ENCODE measurements around the gene KIF6.

Gene KIF6

DNA sequence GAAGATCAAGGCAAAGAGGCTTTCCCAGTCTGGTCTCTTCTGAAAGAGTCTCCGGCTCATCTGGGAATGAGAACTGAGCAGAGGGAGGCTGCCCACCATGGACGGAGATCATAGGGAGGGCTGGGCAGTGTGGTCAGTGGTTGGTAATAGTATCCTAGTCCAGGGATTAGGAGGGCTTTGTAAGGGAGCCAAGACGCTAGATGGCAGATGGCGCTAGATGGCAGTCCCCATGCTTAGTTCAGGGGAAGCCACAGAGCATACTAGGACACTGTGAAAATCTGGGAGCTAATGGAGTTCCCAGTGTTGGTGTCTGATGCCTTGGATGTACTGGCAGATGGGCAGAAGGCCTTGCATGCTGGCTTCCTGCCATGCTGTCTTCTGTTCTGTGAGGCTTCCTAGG, 45.2 kb upstream of the KIF6 start:
- no peaks in the 10 kb centered on the region for H3K9me2 ChIP-seq (replicated peaks; ENCODE audit: insufficient read depth, low read length)
- H3K4me2 ChIP-seq (ENCODE audit: low read depth, low read length), result no peak overlapping the region
- no peaks in the 10 kb centered on the region for H4K20me1 ChIP-seq (ENCODE audit: insufficient read depth, low read length)
- H3K27me3 ChIP-seq (replicated peaks; ENCODE audit: insufficient read depth, low read length), result no peaks in the 10 kb centered on the region
- no peaks in the 10 kb centered on the region for H3K9me3 ChIP-seq (replicated peaks; ENCODE audit: insufficient read depth, low read length)
- H3F3A ChIP-seq (ENCODE audit: insufficient read depth, low read length), result no peaks in the 10 kb centered on the region
- TF ChIP-seq EZH2phosphoT487 (IDR thresholded peaks at IDR 0.05; ENCODE audit: low read length) (no peak), EZH2 (optimal IDR thresholded peaks at IDR 0.05; ENCODE audit: low read depth, low read length) (no peak)
- TF ChIP-seq, protein P1, sequence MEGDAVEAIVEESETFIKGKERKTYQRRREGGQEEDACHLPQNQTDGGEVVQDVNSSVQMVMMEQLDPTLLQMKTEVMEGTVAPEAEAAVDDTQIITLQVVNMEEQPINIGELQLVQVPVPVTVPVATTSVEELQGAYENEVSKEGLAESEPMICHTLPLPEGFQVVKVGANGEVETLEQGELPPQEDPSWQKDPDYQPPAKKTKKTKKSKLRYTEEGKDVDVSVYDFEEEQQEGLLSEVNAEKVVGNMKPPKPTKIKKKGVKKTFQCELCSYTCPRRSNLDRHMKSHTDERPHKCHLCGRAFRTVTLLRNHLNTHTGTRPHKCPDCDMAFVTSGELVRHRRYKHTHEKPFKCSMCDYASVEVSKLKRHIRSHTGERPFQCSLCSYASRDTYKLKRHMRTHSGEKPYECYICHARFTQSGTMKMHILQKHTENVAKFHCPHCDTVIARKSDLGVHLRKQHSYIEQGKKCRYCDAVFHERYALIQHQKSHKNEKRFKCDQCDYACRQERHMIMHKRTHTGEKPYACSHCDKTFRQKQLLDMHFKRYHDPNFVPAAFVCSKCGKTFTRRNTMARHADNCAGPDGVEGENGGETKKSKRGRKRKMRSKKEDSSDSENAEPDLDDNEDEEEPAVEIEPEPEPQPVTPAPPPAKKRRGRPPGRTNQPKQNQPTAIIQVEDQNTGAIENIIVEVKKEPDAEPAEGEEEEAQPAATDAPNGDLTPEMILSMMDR (IDR thresholded peaks at IDR 0.05; ENCODE audit: low read length), result no peak
- DNase-seq, result no peak
- H2AFZ ChIP-seq (ENCODE audit: low read length), result no peak overlapping the region
- H3K9ac ChIP-seq (ENCODE audit: low read length), result no peak overlapping the region
- H3K4me3 ChIP-seq (ENCODE audit: low read length), result no peak overlapping the region
- no peaks in the 10 kb centered on the region for H3K79me2 ChIP-seq (ENCODE audit: low read length)
- no peak overlapping the region for H3K27ac ChIP-seq (ENCODE audit: low read length)
- H3K36me3 ChIP-seq (replicated peaks; ENCODE audit: insufficient read depth, low read length), result no peaks in the 10 kb centered on the region
- no peaks in the 10 kb centered on the region for H3K4me1 ChIP-seq (ENCODE audit: low read length)

DNA sequence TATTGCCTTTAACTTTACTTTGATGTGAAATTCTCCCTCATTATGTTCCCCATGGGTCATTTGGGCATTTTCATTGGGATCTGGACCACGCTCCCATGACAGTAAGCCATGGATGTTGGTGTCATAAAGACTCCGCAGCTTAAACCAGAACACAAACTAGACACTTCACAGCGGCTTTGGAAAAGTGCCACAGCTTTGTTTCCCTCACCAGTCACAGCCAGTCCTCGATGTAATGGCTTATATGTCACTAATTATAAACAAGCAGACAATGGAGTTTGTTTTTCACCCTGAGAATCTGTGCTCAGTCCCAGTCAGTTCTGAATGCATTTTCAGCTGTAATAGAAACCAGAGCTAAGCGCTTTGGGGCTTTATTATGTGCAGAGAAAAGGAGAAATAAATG, 43.8 kb upstream of the KIF6 start:
- Histone ChIP-seq H3K4me2 (ENCODE audit: low read depth, low read length) (no peak overlapping the region), H3K27ac (ENCODE audit: low read length) (no peak overlapping the region), H4K20me1 (ENCODE audit: insufficient read depth, low read length) (no peaks in the 10 kb centered on the region), H3K27me3 (replicated peaks; ENCODE audit: insufficient read depth, low read length) (no peaks in the 10 kb centered on the region), H3K9me2 (replicated peaks; ENCODE audit: insufficient read depth, low read length) (no peaks in the 10 kb centered on the region), H3F3A (ENCODE audit: insufficient read depth, low read length) (no peaks in the 10 kb centered on the region), H3K9ac (ENCODE audit: low read length) (no peak overlapping the region), H3K4me1 (ENCODE audit: low read length) (no peaks in the 10 kb centered on the region), H3K9me3 (replicated peaks; ENCODE audit: insufficient read depth, low read length) (no peaks in the 10 kb centered on the region), H2AFZ (ENCODE audit: low read length) (no peak overlapping the region), H3K4me3 (ENCODE audit: low read length) (no peak overlapping the region), H3K36me3 (replicated peaks; ENCODE audit: insufficient read depth, low read length) (no peaks in the 10 kb centered on the region), H3K79me2 (ENCODE audit: low read length) (no peaks in the 10 kb centered on the region)
- DNase-seq, result no peak
- TF ChIP-seq, protein P1 (IDR thresholded peaks at IDR 0.05; ENCODE audit: low read length), result no peak
- no peak for TF ChIP-seq EZH2 (optimal IDR thresholded peaks at IDR 0.05; ENCODE audit: low read depth, low read length)
- TF ChIP-seq EZH2phosphoT487 (IDR thresholded peaks at IDR 0.05; ENCODE audit: low read length), result no peak

DNA sequence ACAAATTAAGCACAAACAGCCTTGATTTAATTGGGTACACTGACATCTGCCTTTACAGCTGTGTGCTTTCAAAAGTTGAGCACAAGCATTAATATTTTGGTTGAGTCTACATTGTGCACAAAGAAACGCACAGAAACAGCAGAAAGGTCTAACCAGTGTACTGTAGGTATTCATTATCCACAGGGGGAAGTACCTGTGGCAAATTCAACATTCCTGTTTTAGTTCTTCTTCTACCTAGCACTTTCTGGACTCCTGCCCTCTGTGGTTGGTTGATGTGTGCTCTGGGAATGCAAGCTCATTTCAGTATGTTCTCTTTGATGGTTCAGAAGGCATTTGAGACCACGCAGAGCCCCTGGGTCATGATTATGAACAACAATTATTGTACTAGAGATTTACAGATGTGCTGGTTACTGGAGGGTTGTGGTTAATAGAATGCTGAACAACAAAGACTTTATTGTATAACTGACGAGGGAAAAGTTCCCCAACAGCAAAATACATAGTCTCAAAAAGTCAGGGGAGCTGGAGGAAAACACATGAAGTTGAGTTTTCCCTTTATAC, 40.4 kb upstream of the KIF6 start:
- H3K4me2 ChIP-seq (ENCODE audit: low read depth, low read length), result no peak overlapping the region
- no peaks in the 10 kb centered on the region for H3K4me1 ChIP-seq (ENCODE audit: low read length)
- H2AFZ ChIP-seq (ENCODE audit: low read length), result no peak overlapping the region
- H3K4me3 ChIP-seq (ENCODE audit: low read length), result no peak overlapping the region
- H3F3A ChIP-seq (ENCODE audit: insufficient read depth, low read length), result no peaks in the 10 kb centered on the region
- no peak for DNase-seq
- no peaks in the 10 kb centered on the region for H3K36me3 ChIP-seq (replicated peaks; ENCODE audit: insufficient read depth, low read length)
- no peaks in the 10 kb centered on the region for H3K27me3 ChIP-seq (replicated peaks; ENCODE audit: insufficient read depth, low read length)
- no peaks in the 10 kb centered on the region for H3K9me3 ChIP-seq (replicated peaks; ENCODE audit: insufficient read depth, low read length)
- H3K9ac ChIP-seq (ENCODE audit: low read length), result no peak overlapping the region
- no peaks in the 10 kb centered on the region for H3K9me2 ChIP-seq (replicated peaks; ENCODE audit: insufficient read depth, low read length)
- H3K27ac ChIP-seq (ENCODE audit: low read length), result no peak overlapping the region
- no peaks in the 10 kb centered on the region for H4K20me1 ChIP-seq (ENCODE audit: insufficient read depth, low read length)
- H3K79me2 ChIP-seq (ENCODE audit: low read length), result no peaks in the 10 kb centered on the region
- TF ChIP-seq EZH2phosphoT487 (IDR thresholded peaks at IDR 0.05; ENCODE audit: low read length), result no peak
- TF ChIP-seq, protein P1 (IDR thresholded peaks at IDR 0.05; ENCODE audit: low read length), result no peak
- no peak for TF ChIP-seq EZH2 (optimal IDR thresholded peaks at IDR 0.05; ENCODE audit: low read depth, low read length)
